NCI-H510A (cell line): ENCODE data around the gene FOXN3.
"Not testable (repeated sequence)": the region's sequence is repeated elsewhere in the genome, so short reads cannot be mapped to it uniquely, and the experiment has no call there.

Experiments used
- DNase-seq: peaks from one replicate; lab custom pipeline; 2025; lab: John Stamatoyannopoulos, UW

The FOXN3 gene

GRCh38 chr14:89165189-89166181 lies 251.5 kb downstream of the FOXN3 start:
- no peak for DNase-seq

- DNase-seq: no peak
Observed at GRCh38 chr14:89164168-89165073, 252.6 kb downstream of the FOXN3 start.

GRCh38 chr14:89163031-89163636 lies 253.9 kb downstream of the FOXN3 start:
- no peak for DNase-seq

GRCh38 chr14:89162586-89162985 lies 254.4 kb downstream of the FOXN3 start:
- no peak for DNase-seq

- no peak for DNase-seq
Observed at GRCh38 chr14:89160437-89160836, 256.6 kb downstream of the FOXN3 start.

GRCh38 chr14:89158701-89159100 lies 258.3 kb downstream of the FOXN3 start:
- DNase-seq: no peak

GRCh38 chr14:89158104-89158503 lies 258.9 kb downstream of the FOXN3 start:
- DNase-seq: not testable (repeated sequence)

- no peak for DNase-seq
Observed at GRCh38 chr14:89155491-89155890, 261.5 kb downstream of the FOXN3 start.

GRCh38 chr14:89151693-89152092 lies 265.3 kb downstream of the FOXN3 start:
- not testable (repeated sequence) for DNase-seq

GRCh38 chr14:89146274-89146673 lies 270.8 kb downstream of the FOXN3 start:
- DNase-seq: no peak

GRCh38 chr14:89144642-89145041 lies 272.4 kb downstream of the FOXN3 start:
- DNase-seq: no peak

- DNase-seq: no peak
Observed at GRCh38 chr14:89144066-89144465, 273.0 kb downstream of the FOXN3 start.

GRCh38 chr14:89143595-89143994 lies 273.4 kb downstream of the FOXN3 start:
- DNase-seq: no peak

- no peak for DNase-seq
Observed at GRCh38 chr14:89142366-89142765, 274.7 kb downstream of the FOXN3 start.

- DNase-seq: no peak
Observed at GRCh38 chr14:89141862-89142261, 275.2 kb downstream of the FOXN3 start.

GRCh38 chr14:89140326-89140725 lies 276.7 kb downstream of the FOXN3 start:
- no peak for DNase-seq

- DNase-seq: peak; percentile 63
Observed at GRCh38 chr14:89139404-89140247, 277.4 kb downstream of the FOXN3 start.

- DNase-seq: no peak
Observed at GRCh38 chr14:89138846-89139245, 278.2 kb downstream of the FOXN3 start.

- no peak for DNase-seq
Observed at GRCh38 chr14:89137526-89138163, 279.4 kb downstream of the FOXN3 start.

GRCh38 chr14:89136587-89136986 lies 280.4 kb downstream of the FOXN3 start:
- no peak for DNase-seq

- no peak for DNase-seq
Observed at GRCh38 chr14:89134640-89135039, 282.4 kb downstream of the FOXN3 start.
